ENCODE data around the gene CACNB3. TPM values are rescaled to one million over a fixed set of nuclear protein-coding genes. Genes with fewer than 3 reads are reported as not detected.

Gene CACNB3
- total RNA-seq, 4 donors from 2014 or later = 1.2 to 5.7 (median 2.7) TPM

DNA sequence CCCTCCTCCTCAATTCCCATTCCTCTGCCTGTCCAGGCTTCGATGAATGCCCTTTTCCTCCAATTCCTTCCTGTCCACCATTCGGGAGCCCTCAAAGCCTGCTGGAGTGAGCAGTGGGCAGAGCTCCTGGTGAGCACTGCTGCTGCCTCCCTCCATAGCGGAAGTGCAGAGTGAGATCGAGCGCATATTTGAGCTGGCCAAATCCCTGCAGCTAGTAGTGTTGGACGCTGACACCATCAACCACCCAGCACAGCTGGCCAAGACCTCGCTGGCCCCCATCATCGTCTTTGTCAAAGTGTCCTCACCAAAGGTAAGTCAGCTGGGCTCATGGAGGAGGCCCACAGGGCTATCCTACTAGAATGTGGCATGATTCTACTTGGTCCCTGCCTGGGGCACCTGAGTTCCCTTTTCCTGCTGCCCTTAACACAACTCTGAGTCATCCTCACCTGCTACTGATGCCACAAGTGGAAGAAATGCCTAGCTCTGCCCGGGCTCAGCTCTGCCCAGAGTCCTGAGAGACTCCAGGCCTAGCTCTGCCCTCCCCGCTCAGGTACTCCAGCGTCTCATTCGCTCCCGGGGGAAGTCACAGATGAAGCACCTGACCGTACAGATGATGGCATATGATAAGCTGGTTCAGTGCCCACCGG is 8.0 kb downstream of the CACNB3 start:
- H3K4me1 ChIP-seq = no peaks in the 10 kb centered on the region
- DNase-seq (no peak), ATAC-seq (no peak)
- H3K27me3 ChIP-seq = no peaks in the 10 kb centered on the region
- H3K36me3 ChIP-seq = peaks cover 0 to 33% of the 10 kb centered on the region in 2 donors
- H3K27ac ChIP-seq = no peak overlapping the region
- in situ Hi-C loops (cut with MboI; ENCODE audit: low sequenced_read_pairs in 4 of 4) (no loop called here), intact Hi-C loops (cut with DNase I; ENCODE audit: low total_unique reads) (no loop called here)
- H3K9me3 ChIP-seq = no peaks in the 10 kb centered on the region
- H3K4me3 ChIP-seq = no peak overlapping the region
- TF ChIP-seq CTCF (IDR thresholded peaks at IDR 0.05 in 4 of 5, conservative IDR thresholded peaks at IDR 0.05 in 1 of 5) = no peak
- no peak for TF ChIP-seq POLR2A (IDR thresholded peaks at IDR 0.05)

DNA sequence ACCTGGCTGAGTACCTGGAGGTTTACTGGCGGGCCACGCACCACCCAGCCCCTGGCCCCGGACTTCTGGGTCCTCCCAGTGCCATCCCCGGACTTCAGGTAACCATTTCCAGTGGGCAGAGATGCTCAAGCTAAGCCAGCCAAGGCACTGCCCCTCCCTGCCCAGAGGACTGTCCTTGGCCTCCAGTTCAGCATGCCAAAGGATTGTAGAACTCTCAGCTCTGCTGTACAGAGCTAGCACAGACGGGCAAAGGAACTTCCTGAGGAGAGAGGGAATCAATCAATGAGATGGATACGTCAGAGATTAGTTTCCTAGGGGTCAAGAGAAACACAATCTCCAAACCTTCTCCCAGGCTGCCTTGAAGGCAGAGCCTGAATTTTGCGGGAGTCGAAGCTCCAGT is 8.7 kb downstream of the CACNB3 start:
- ATAC-seq (no peak), DNase-seq (no peak)
- Histone ChIP-seq H3K27me3 (no peaks in the 10 kb centered on the region), H3K4me3 (no peak overlapping the region), H3K27ac (no peak overlapping the region), H3K4me1 (no peaks in the 10 kb centered on the region), H3K36me3 (peaks cover 0 to 40% of the 10 kb centered on the region in 2 donors), H3K9me3 (no peaks in the 10 kb centered on the region)
- in situ Hi-C loops (cut with MboI; ENCODE audit: low sequenced_read_pairs in 4 of 4) = no loop called here
- no peak for TF ChIP-seq POLR2A (IDR thresholded peaks at IDR 0.05)
- TF ChIP-seq CTCF (IDR thresholded peaks at IDR 0.05 in 4 of 5, conservative IDR thresholded peaks at IDR 0.05 in 1 of 5) = no peak
- intact Hi-C loops (cut with DNase I; ENCODE audit: low total_unique reads) = no loop called here

GRCh38 chr12:48827513-48828096 is 9.3 kb downstream of the CACNB3 start:
- TF ChIP-seq CTCF (IDR thresholded peaks at IDR 0.05 in 4 of 5, conservative IDR thresholded peaks at IDR 0.05 in 1 of 5) (no peak), POLR2A (IDR thresholded peaks at IDR 0.05) (no peak)
- H3K4me1 ChIP-seq = no peaks in the 10 kb centered on the region
- H3K36me3 ChIP-seq = peaks cover 0 to 45% of the 10 kb centered on the region in 2 donors
- H3K27me3 ChIP-seq = no peaks in the 10 kb centered on the region
- ATAC-seq (no peak), DNase-seq (no peak)
- in situ Hi-C loops (cut with MboI; ENCODE audit: low sequenced_read_pairs in 4 of 4) (no loop called here), intact Hi-C loops (cut with DNase I; ENCODE audit: low total_unique reads) (no loop called here)
- H3K27ac ChIP-seq = no peak overlapping the region
- no peak overlapping the region for H3K4me3 ChIP-seq
- no peaks in the 10 kb centered on the region for H3K9me3 ChIP-seq

DNA sequence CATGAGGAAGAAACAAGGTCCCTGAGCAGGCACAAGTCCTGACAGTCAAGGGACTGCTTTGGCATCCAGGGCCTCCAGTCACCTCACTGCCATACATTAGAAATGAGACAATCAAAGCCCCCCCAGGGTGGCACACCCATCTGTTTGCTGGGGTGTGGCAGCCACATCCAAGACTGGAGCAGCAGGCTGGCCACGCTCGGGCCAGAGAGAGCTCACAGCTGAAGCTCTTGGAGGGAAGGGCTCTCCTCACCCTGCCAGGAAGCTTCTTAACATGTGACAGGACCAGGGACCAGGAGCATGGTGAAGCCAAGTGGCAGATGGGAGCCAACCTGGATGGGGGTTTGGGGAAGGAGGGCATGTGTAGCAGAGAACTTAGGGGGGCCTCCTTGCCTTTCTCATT is 10.0 kb downstream of the CACNB3 start:
- ATAC-seq (no peak), DNase-seq (no peak)
- intact Hi-C loops (cut with DNase I; ENCODE audit: low total_unique reads) = no loop called here
- Histone ChIP-seq H3K27me3 (no peaks in the 10 kb centered on the region), H3K4me1 (no peaks in the 10 kb centered on the region), H3K4me3 (no peak overlapping the region), H3K36me3 (peaks cover 0 to 52% of the 10 kb centered on the region in 2 donors), H3K9me3 (no peaks in the 10 kb centered on the region), H3K27ac (no peak overlapping the region)
- TF ChIP-seq POLR2A (IDR thresholded peaks at IDR 0.05) (no peak), CTCF (IDR thresholded peaks at IDR 0.05 in 4 of 5, conservative IDR thresholded peaks at IDR 0.05 in 1 of 5) (no peak)
- in situ Hi-C loops (cut with MboI; ENCODE audit: low sequenced_read_pairs in 4 of 4) = no loop called here
